Thyroid gland (tissue), 4 donors: ENCODE measurements around the gene SRRT.

Experiments
- CTCF ChIP-seq, 6 experiments: fragments of 200-600 bp in 3 of 6; fragments of 450-650 bp in 3 of 6; sonication (generic) in 3 of 6; IDR thresholded peaks; one replicate each; pipeline ENCODE4 v1.5.1; 2016 to 2019; ENCODE audit warnings: antibody characterized with exemption in 6 of 6, mild to moderate bottlenecking in 2 of 6, inconsistent platforms in 1 of 6, moderate library complexity in 1 of 6
- POLR2A ChIP-seq, 2 donors: fragments of 450-650 bp; IDR thresholded peaks; one replicate each; pipeline ENCODE4 v1.6.1; 2017; ENCODE audit warnings: antibody characterized with exemption in 2 of 2, mild to moderate bottlenecking in 2 of 2, moderate library complexity in 1 of 2

GRCh38 chr7:100867040-100867775 is 7.7 kb upstream of the SRRT start, which contains the start of gene TRIP6:
- TF ChIP-seq CTCF (IDR thresholded peaks at IDR 0.05) = no peak
- TF ChIP-seq POLR2A (IDR thresholded peaks at IDR 0.05) = peak; percentile 19 to 57
